ENCODE data around the gene PRDM4.

GRCh38 chr12:107791465-107792089, 30.6 kb upstream of the PRDM4 start:
- TF ChIP-seq POLR2A (IDR thresholded peaks at IDR 0.05) (no peak), CTCF (IDR thresholded peaks at IDR 0.05) (no peak)
